GM23248 (cell line): ENCODE data around the gene UBAC2. TPM values are rescaled to one million over a fixed set of nuclear protein-coding genes. Genes with fewer than 3 reads are reported as not detected.

Source experiments
- DNase-seq: peaks from one replicate; pipeline ENCODE4 v3.0.0-alpha.2; 2015
- H2AFZ ChIP-seq: fragments of 200-600 bp; sonication (generic); 2 replicates; pipeline ENCODE4 v1.6.1; 2016; ENCODE audit warnings: antibody characterized with exemption
- H3F3A ChIP-seq: fragments of 200-600 bp; sonication (generic); 2 replicates; pipeline ENCODE4 v1.6.1; 2016; ENCODE audit warnings: mild to moderate bottlenecking, antibody characterized with exemption, mixed run types; ENCODE audit not compliant: insufficient read depth
- H3K27ac ChIP-seq: fragments of 200-600 bp; sonication (generic); 2 replicates; pipeline ENCODE4 v1.5.1; 2016; ENCODE audit warnings: mild to moderate bottlenecking
- H3K27me3 ChIP-seq: fragments of 200-600 bp; sonication (generic); replicated peaks from 2 replicates; pipeline ENCODE4 v1.6.1; 2016; ENCODE audit warnings: mild to moderate bottlenecking; ENCODE audit not compliant: insufficient read depth
- H3K36me3 ChIP-seq: fragments of 200-600 bp; sonication (generic); 2 replicates; pipeline ENCODE4 v1.6.1; 2016; ENCODE audit warnings: low read depth, mild to moderate bottlenecking
- H3K4me1 ChIP-seq: fragments of 200-600 bp; sonication (generic); 2 replicates; pipeline ENCODE4 v1.6.1; 2016; ENCODE audit warnings: mild to moderate bottlenecking; ENCODE audit not compliant: insufficient read depth
- H3K4me2 ChIP-seq: fragments of 200-600 bp; sonication (generic); one replicate; pipeline ENCODE4 v1.6.1; 2016; ENCODE audit warnings: mild to moderate bottlenecking; ENCODE audit not compliant: unreplicated experiment
- H3K4me3 ChIP-seq: fragments of 200-600 bp; sonication (generic); 2 replicates; pipeline ENCODE4 v1.5.1; 2016; ENCODE audit warnings: mild to moderate bottlenecking
- H3K79me2 ChIP-seq: fragments of 200-600 bp; sonication (generic); 2 replicates; pipeline ENCODE4 v1.6.1; 2016; ENCODE audit warnings: mild to moderate bottlenecking; ENCODE audit not compliant: insufficient read depth
- H3K9ac ChIP-seq: fragments of 200-600 bp; sonication (generic); 2 replicates; pipeline ENCODE4 v1.6.1; 2016; ENCODE audit warnings: mild to moderate bottlenecking
- H3K9me2 ChIP-seq: fragments of 200-600 bp; sonication (generic); 2 replicates; pipeline ENCODE4 v1.6.1; 2016; ENCODE audit warnings: mixed run types, mild to moderate bottlenecking, moderate library complexity; ENCODE audit not compliant: insufficient read depth
- H3K9me3 ChIP-seq: fragments of 200-600 bp; sonication (generic); one replicate; pipeline ENCODE4 v1.6.1; 2017; ENCODE audit warnings: low read depth
- H4K20me1 ChIP-seq: fragments of 200-600 bp; sonication (generic); 2 replicates; pipeline ENCODE4 v1.6.0; 2016; ENCODE audit not compliant: insufficient read depth
- EZH2 ChIP-seq: fragments of 200-600 bp; sonication (generic); IDR thresholded peaks from 2 replicates; pipeline ENCODE4 v1.6.1; 2018; ENCODE audit warnings: antibody characterized with exemption, mild to moderate bottlenecking; ENCODE audit not compliant: insufficient read depth, poor library complexity, severe bottlenecking
- EZH2phosphoT487 ChIP-seq: fragments of 200-600 bp; sonication (generic); IDR thresholded peaks from 2 replicates; pipeline ENCODE4 v1.6.1; 2018; ENCODE audit warnings: antibody characterized with exemption, moderate library complexity, mild to moderate bottlenecking, low read depth; ENCODE audit not compliant: insufficient read depth
- WGBS, 2 experiments: methylation state at CpG; one replicate each; pipeline ENCODE4 v1.1.6; 2015 to 2017; ENCODE audit warnings: low lambda C conversion rate in 2 of 2, low coverage in 1 of 2; ENCODE audit errors: missing lambda C conversion rate in 2 of 2; 5-methylcytosine and 5-hydroxymethylcytosine counted together
- in situ Hi-C: fragments of 300-500 bp; cut with MboI; formaldehyde crosslinking; loops from 2 replicates; pipeline ENCODE4 v1.15.0; 2020
- polyA plus RNA-seq: library from polyadenylated mRNA; unstranded; fragments of >200 nt; fragmentation: Nextera tagmentation; extraction: Ambion mirVana; gene quantifications from 2 replicates; pipeline ENCODE4 v1.2.1, GENCODE V29; 2016
- total RNA-seq: library from RNA; depleted of rRNA; stranded (reverse); fragments of >200 nt; shearing (Covaris generic); gene quantifications from 2 replicates; pipeline ENCODE4 v1.2.3, GENCODE V29; 2014; rRNA removed

Gene UBAC2
- total RNA-seq (44.8 and 66.1 TPM in 2 replicates), polyA plus RNA-seq (95.9 and 96.5 TPM in 2 replicates)

GRCh38 chr13:99200432-99201167, at the start of gene UBAC2:
UBAC2 (plus strand) TSS chr13:99200854; CDS start chr13:99200909, 55 bp downstream.
- no peaks in the 10 kb centered on the region for H3K9me2 ChIP-seq

GRCh38 chr13:99151516-99151915, 49.1 kb upstream of the UBAC2 start:
- Histone ChIP-seq H4K20me1 (no peaks in the 10 kb centered on the region), H3K4me1 (peaks cover 25% of the 10 kb centered on the region), H3K9me3 (no peaks in the 10 kb centered on the region), H3K79me2 (no peaks in the 10 kb centered on the region), H3K9me2 (0 out of 2 replicates have a peak, but pooled peaks cover 3% of the 10 kb centered on the region), H3K4me3 (peak overlapping the region; percentile 30; the same call in 1 of the 2 replicates), H3F3A (peaks cover 23% of the 10 kb centered on the region), H3K36me3 (no peaks in the 10 kb centered on the region), H3K27ac (peak overlapping the region; percentile 82), H2AFZ (no peak overlapping the region), H3K27me3 (no peaks in the 10 kb centered on the region), H3K4me2 (peak overlapping the region; percentile 73), H3K9ac (peak overlapping the region; percentile 32; the same call in 1 of the 2 replicates)
- DNase-seq: peak; percentile 84
- TF ChIP-seq EZH2 (no peak), EZH2phosphoT487 (no peak)
- in situ Hi-C loops: no loop called here
- 58 to 59% methylated on average over 4 of the region's 4 CpGs for WGBS, 2 experiments

More at GRCh38 chr13:99200432-99201167, at the start of gene UBAC2:
- peak within 1 kb of the TSS; percentile 94 for H2AFZ ChIP-seq
- peaks cover 46% of the 10 kb centered on the region for H3K79me2 ChIP-seq
- H3K36me3 ChIP-seq: no peaks in the 10 kb centered on the region
- TF ChIP-seq EZH2: no peak
- DNase-seq: peak; percentile 97
- no peaks in the 10 kb centered on the region for H4K20me1 ChIP-seq
- H3K27me3 ChIP-seq: no peaks in the 10 kb centered on the region
- WGBS, 2 experiments: 0 to 1% methylated on average over 55 to 64 of the region's 76 CpGs
- no peaks in the 10 kb centered on the region for H3K9me3 ChIP-seq
- peak within 1 kb of the TSS; percentile 87 for H3K4me3 ChIP-seq
- peak within 1 kb of the TSS; percentile 90 for H3K27ac ChIP-seq
- H3K4me1 ChIP-seq: peaks cover 13% of the 10 kb centered on the region
- peaks cover 23% of the 10 kb centered on the region for H3F3A ChIP-seq
- peak within 1 kb of the TSS; percentile 98 for H3K9ac ChIP-seq
- peak within 1 kb of the TSS; percentile 89 for H3K4me2 ChIP-seq
- in situ Hi-C loops: no loop called here

GRCh38 chr13:99153219-99153618, 47.4 kb upstream of the UBAC2 start:
- peaks cover 23% of the 10 kb centered on the region for H3F3A ChIP-seq
- 61 to 67% methylated on average over 1 of the region's 1 CpG for WGBS, 2 experiments
- no peak overlapping the region for H3K9ac ChIP-seq
- H3K27me3 ChIP-seq: 0 out of 2 replicates have a peak, but pooled peaks cover 1% of the 10 kb centered on the region
- peak; percentile 38 for DNase-seq
- no peaks in the 10 kb centered on the region for H4K20me1 ChIP-seq
- no peak overlapping the region for H3K4me3 ChIP-seq
- H3K9me3 ChIP-seq: no peaks in the 10 kb centered on the region
- H3K4me1 ChIP-seq: peaks cover 25% of the 10 kb centered on the region
- H3K4me2 ChIP-seq: no peak overlapping the region
- H3K36me3 ChIP-seq: no peaks in the 10 kb centered on the region
- TF ChIP-seq EZH2phosphoT487 (no peak), EZH2 (no peak)
- H3K9me2 ChIP-seq: 0 out of 2 replicates have a peak, but pooled peaks cover 3% of the 10 kb centered on the region
- H3K27ac ChIP-seq: no peak overlapping the region
- H3K79me2 ChIP-seq: no peaks in the 10 kb centered on the region
- no peak overlapping the region for H2AFZ ChIP-seq
- in situ Hi-C loops: no loop called here

GRCh38 chr13:99154064-99154463, 46.6 kb upstream of the UBAC2 start:
- H3K27ac ChIP-seq: no peak overlapping the region
- no peaks in the 10 kb centered on the region for H4K20me1 ChIP-seq
- H3K4me1 ChIP-seq: peaks cover 25% of the 10 kb centered on the region
- WGBS, 2 experiments: 100% methylated on average over 2 of the region's 2 CpGs
- H3K9me3 ChIP-seq: no peaks in the 10 kb centered on the region
- H3K79me2 ChIP-seq: no peaks in the 10 kb centered on the region
- no peak for DNase-seq
- H3K27me3 ChIP-seq: peaks cover 8% of the 10 kb centered on the region
- no peak overlapping the region for H3K9ac ChIP-seq
- H3K36me3 ChIP-seq: no peaks in the 10 kb centered on the region
- H3K9me2 ChIP-seq: 0 out of 2 replicates have a peak, but pooled peaks cover 3% of the 10 kb centered on the region
- no peak overlapping the region for H2AFZ ChIP-seq
- H3K4me3 ChIP-seq: no peak overlapping the region
- H3K4me2 ChIP-seq: no peak overlapping the region
- in situ Hi-C loops: no loop called here
- no peak for TF ChIP-seq EZH2
- TF ChIP-seq EZH2phosphoT487: no peak
- peaks cover 23% of the 10 kb centered on the region for H3F3A ChIP-seq
